ENCODE measurements around the gene HCAR3.

DNA sequence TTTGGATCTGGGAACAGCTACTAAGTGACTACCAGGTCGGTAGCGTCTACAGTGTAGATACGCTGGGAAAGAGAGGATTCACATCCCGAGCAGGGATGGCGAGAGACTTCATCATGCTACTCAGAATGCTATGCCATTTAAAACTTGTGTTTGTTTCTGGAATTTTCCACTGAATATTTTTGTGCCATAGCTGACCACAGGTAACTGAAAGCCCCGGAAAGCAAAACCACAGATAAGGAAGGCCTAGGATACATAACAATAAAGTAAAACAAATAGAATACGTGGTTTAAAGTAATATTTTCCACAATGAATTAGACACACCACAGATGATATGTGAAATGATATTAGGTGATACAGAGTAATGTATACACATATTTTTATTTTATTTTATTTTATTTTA, 22.0 kb upstream of the HCAR3 start:
- TF ChIP-seq, protein P1, sequence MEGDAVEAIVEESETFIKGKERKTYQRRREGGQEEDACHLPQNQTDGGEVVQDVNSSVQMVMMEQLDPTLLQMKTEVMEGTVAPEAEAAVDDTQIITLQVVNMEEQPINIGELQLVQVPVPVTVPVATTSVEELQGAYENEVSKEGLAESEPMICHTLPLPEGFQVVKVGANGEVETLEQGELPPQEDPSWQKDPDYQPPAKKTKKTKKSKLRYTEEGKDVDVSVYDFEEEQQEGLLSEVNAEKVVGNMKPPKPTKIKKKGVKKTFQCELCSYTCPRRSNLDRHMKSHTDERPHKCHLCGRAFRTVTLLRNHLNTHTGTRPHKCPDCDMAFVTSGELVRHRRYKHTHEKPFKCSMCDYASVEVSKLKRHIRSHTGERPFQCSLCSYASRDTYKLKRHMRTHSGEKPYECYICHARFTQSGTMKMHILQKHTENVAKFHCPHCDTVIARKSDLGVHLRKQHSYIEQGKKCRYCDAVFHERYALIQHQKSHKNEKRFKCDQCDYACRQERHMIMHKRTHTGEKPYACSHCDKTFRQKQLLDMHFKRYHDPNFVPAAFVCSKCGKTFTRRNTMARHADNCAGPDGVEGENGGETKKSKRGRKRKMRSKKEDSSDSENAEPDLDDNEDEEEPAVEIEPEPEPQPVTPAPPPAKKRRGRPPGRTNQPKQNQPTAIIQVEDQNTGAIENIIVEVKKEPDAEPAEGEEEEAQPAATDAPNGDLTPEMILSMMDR (conservative IDR thresholded peaks at IDR 0.05 in 1 of 2, IDR thresholded peaks at IDR 0.05 in 1 of 2; ENCODE audit: low read depth in 1 of 2, low read length in 2 of 2) = no peak
- TF ChIP-seq EZH2 (IDR thresholded peaks at IDR 0.05; ENCODE audit: low read length, missing control alignments) = no peak
